Breast epithelium (tissue), 4 donors: ENCODE data around the gene NMUR1. TPM values are rescaled to one million over a fixed set of nuclear protein-coding genes. Genes with fewer than 3 reads are reported as not detected.

Experiments used
- DNase-seq, 2 donors: peaks; one replicate each; pipeline ENCODE4 v3.0.0-alpha.2; 2019; ENCODE audit warnings: low spot score in 2 of 2
- H3K27ac ChIP-seq, 2 donors: fragments of 200-600 bp; sonication (generic) in 1 of 2; one replicate each; pipeline ENCODE4 v1.5.1; 2016 to 2019; ENCODE audit warnings: mild to moderate bottlenecking in 1 of 2
- H3K27me3 ChIP-seq, 2 donors: fragments of 200-600 bp; sonication (generic) in 1 of 2; one replicate each; pipeline versions ENCODE4 v1.5.1 to v1.6.0; 2017 to 2019; ENCODE audit warnings: control low read depth in 1 of 2, mild to moderate bottlenecking in 1 of 2
- H3K36me3 ChIP-seq: fragments of 200-600 bp; one replicate; pipeline ENCODE4 v1.5.1; 2019
- H3K4me1 ChIP-seq, 2 donors: fragments of 200-600 bp; sonication (generic); one replicate each; pipeline ENCODE4 v1.5.1; 2016 to 2019; ENCODE audit warnings: control low read depth in 1 of 2
- H3K4me3 ChIP-seq, 3 donors: fragments of 200-600 bp; sonication (generic); 1 replicate in 2 of 3; 2 replicates in 1 of 3; pipeline ENCODE4 v1.5.1; 2016 to 2019; ENCODE audit warnings: mild to moderate bottlenecking in 3 of 3, moderate library complexity in 2 of 3
- H3K9me3 ChIP-seq, 2 donors: fragments of 200-600 bp; sonication (generic) in 1 of 2; one replicate each; pipeline ENCODE4 v1.5.1; 2016 to 2019; ENCODE audit warnings: control low read depth in 1 of 2
- CTCF ChIP-seq, 3 donors: fragments of 450-650 bp; IDR thresholded peaks; one replicate each; pipeline ENCODE4 v1.5.1; 2016 to 2017; ENCODE audit warnings: antibody characterized with exemption in 3 of 3, mild to moderate bottlenecking in 3 of 3, moderate library complexity in 3 of 3
- POLR2A ChIP-seq: fragments of 450-650 bp; IDR thresholded peaks from one replicate; pipeline ENCODE4 v1.6.1; 2016; ENCODE audit warnings: antibody characterized with exemption, mild to moderate bottlenecking, moderate library complexity
- POLR2AphosphoS5 ChIP-seq, 3 donors: sonication (generic); formaldehyde crosslinking; IDR thresholded peaks; one replicate each; pipeline ENCODE4 v1.6.1; 2017; ENCODE audit warnings: antibody characterized with exemption in 3 of 3
- intact Hi-C: fragments of 100-400 bp; cut with DNase I; formaldehyde crosslinking; loops from one replicate; pipeline ENCODE4 v1.15.1; 2023; ENCODE audit warnings: low total_unique reads
- total RNA-seq, 3 donors: library from RNA; depleted of rRNA; stranded (reverse); fragments of >200 nt; gene quantifications; one replicate each; pipeline ENCODE4 v1.1.0, GENCODE V29; 2016

NMUR1 gene
- total RNA-seq, 3 donors from 2014 or later: under 0.01 to 3.8 TPM; not detected in 1

GRCh38 chr2:231535961-231536360 lies 5.7 kb upstream of the NMUR1 start:
- H3K36me3 ChIP-seq: no peaks in the 10 kb centered on the region
- no peak overlapping the region for H3K4me3 ChIP-seq
- no peaks in the 10 kb centered on the region for H3K4me1 ChIP-seq
- intact Hi-C loops: no loop called here
- peak in 1 of 2 donors; percentile 38 for DNase-seq
- H3K27ac ChIP-seq: no peak overlapping the region
- H3K9me3 ChIP-seq: no peaks in the 10 kb centered on the region
- TF ChIP-seq POLR2AphosphoS5 (IDR thresholded peaks at IDR 0.05) (no peak), POLR2A (no peak), CTCF (IDR thresholded peaks at IDR 0.05) (no peak)
- no peaks in the 10 kb centered on the region for H3K27me3 ChIP-seq

- Histone ChIP-seq H3K9me3 (no peaks in the 10 kb centered on the region), H3K4me3 (no peak overlapping the region), H3K27me3 (peaks cover 0 to 10% of the 10 kb centered on the region in 2 donors), H3K36me3 (no peaks in the 10 kb centered on the region), H3K27ac (no peak overlapping the region), H3K4me1 (peaks cover 4 to 7% of the 10 kb centered on the region in 2 donors)
- intact Hi-C loops: no loop called here
- no peak for DNase-seq
- TF ChIP-seq CTCF (IDR thresholded peaks at IDR 0.05): no peak
- TF ChIP-seq POLR2AphosphoS5 (IDR thresholded peaks at IDR 0.05): no peak
- TF ChIP-seq POLR2A: no peak
Observed at GRCh38 chr2:231533777-231534125, 3.5 kb upstream of the NMUR1 start.

- Histone ChIP-seq H3K9me3 (no peaks in the 10 kb centered on the region), H3K4me3 (no peak overlapping the region), H3K36me3 (no peaks in the 10 kb centered on the region), H3K27me3 (peaks cover 0 to 10% of the 10 kb centered on the region in 2 donors), H3K4me1 (peaks cover 4 to 7% of the 10 kb centered on the region in 2 donors), H3K27ac (no peak overlapping the region)
- DNase-seq: no peak
- intact Hi-C loops: no loop called here
- TF ChIP-seq POLR2A (no peak), POLR2AphosphoS5 (IDR thresholded peaks at IDR 0.05) (no peak), CTCF (IDR thresholded peaks at IDR 0.05) (no peak)
Observed at GRCh38 chr2:231533086-231533776, 3.0 kb upstream of the NMUR1 start.

GRCh38 chr2:231532756-231533035 lies 2.5 kb upstream of the NMUR1 start:
- no peak for DNase-seq
- intact Hi-C loops: no loop called here
- H3K27ac ChIP-seq: no peak overlapping the region
- H3K4me1 ChIP-seq: peaks cover 4 to 7% of the 10 kb centered on the region in 2 donors
- no peak overlapping the region for H3K4me3 ChIP-seq
- H3K27me3 ChIP-seq: peaks cover 0 to 10% of the 10 kb centered on the region in 2 donors
- H3K9me3 ChIP-seq: no peaks in the 10 kb centered on the region
- TF ChIP-seq CTCF (IDR thresholded peaks at IDR 0.05): no peak
- TF ChIP-seq POLR2A: no peak
- TF ChIP-seq POLR2AphosphoS5 (IDR thresholded peaks at IDR 0.05): no peak
- H3K36me3 ChIP-seq: no peaks in the 10 kb centered on the region

GRCh38 chr2:231531883-231532755 lies 1.9 kb upstream of the NMUR1 start:
- Histone ChIP-seq H3K27ac (no peak overlapping the region), H3K4me1 (peaks cover 4 to 7% of the 10 kb centered on the region in 2 donors), H3K27me3 (peaks cover 0 to 10% of the 10 kb centered on the region in 2 donors), H3K4me3 (no peak overlapping the region), H3K36me3 (no peaks in the 10 kb centered on the region), H3K9me3 (no peaks in the 10 kb centered on the region)
- no peak for TF ChIP-seq POLR2A
- no peak for TF ChIP-seq POLR2AphosphoS5 (IDR thresholded peaks at IDR 0.05)
- no peak for TF ChIP-seq CTCF (IDR thresholded peaks at IDR 0.05)
- DNase-seq: no peak
- intact Hi-C loops: loop anchor here (1.0 kb wide), 1 partner anchor 48 kb away; no protein-coding TSS in a partner anchor
